Smooth muscle cell of the umbilical artery (primary cell): ENCODE results near the gene LHX5. TPM values are rescaled to one million over a fixed set of nuclear protein-coding genes. Genes with fewer than 3 reads are reported as not detected.

Source experiments
- total RNA-seq: library from RNA; depleted of rRNA; stranded (reverse); fragments of >200 nt; gene quantifications from 2 replicates; pipeline ENCODE4 v1.2.3, GENCODE V29; 2014

The LHX5 gene
- not detected in 2 replicates for total RNA-seq

GRCh38 chr12:113471619-113472171, at the start of gene LHX5:
Gene LHX5 (minus strand): TSS chr12:113471871. CDS start chr12:113471498, 373 bp downstream.

GRCh38 chr12:113422030-113422885, 49.4 kb downstream of the LHX5 start, which contains the start of gene SDSL:
Gene SDSL (plus strand): TSS chr12:113422380. CDS start chr12:113427983, 5,603 bp downstream.

Other genes starting within 250 kb of the LHX5 start
- gene SLC8B1, start 136.8 kb downstream of the LHX5 start, total RNA-seq, result 11.6 and 12.6 TPM in 2 replicates
- gene PLBD2, start 113.3 kb downstream of the LHX5 start, total RNA-seq, result 74.8 and 83.7 TPM in 2 replicates
- gene SDS, start 68.0 kb downstream of the LHX5 start, total RNA-seq, result not detected in 2 replicates
- gene SDSL, start 49.5 kb downstream of the LHX5 start, total RNA-seq, result 7.5 and 9.2 TPM in 2 replicates